ENCODE measurements around the gene ERN1. TPM values are rescaled to one million over a fixed set of nuclear protein-coding genes. Genes with fewer than 3 reads are reported as not detected.

Gene ERN1
- total and polyA plus RNA-seq, 7 donors: 1.2 to 9.4 (median 7.4) TPM

DNA sequence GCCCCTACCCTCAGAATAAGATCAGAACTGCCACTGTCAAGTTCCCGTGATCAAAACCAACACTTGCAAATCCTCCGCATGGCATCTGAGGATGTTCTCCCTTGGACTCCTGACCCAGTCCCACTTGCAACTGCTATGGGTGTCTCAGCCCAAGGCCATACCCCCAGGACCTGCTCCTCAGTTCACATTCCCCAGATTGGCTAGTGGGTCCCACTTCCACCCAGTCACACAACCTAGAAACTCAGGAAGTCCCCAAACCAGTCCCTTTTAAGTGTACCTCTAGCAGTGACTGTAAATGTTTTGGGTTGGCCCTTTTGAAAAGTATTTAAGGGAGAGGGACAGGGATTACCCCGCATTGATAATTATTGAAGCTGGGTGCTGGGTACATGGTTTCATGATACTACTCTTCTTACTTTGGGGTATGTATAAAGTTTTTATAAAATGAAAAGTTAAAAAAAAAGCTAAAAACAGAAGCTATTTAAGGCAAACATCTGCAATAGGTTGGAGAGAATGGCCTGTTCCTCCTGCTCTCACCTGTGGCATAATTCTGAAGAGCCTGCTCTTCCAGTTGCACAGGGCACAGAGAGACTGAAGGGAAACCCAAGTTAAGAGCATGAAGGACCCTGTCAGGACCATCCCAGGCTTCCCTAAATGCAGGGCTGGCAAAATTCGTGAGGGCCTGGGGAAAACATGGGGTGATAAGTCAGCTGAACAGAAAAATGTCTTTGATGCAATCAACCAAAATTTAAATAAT, 42.5 kb downstream of the ERN1 start:
- 86 to 89% methylated on average over 4 of the region's 4 CpGs for WGBS, 2 donors
- Histone ChIP-seq H3K4me1 (peaks cover 0 to 9% (median 2%) of the 10 kb centered on the region in 4 donors), H3K9me3 (no peaks in the 10 kb centered on the region), H3K27me3 (no peaks in the 10 kb centered on the region), H3K27ac (no peak overlapping the region), H3K36me3 (no peaks in the 10 kb centered on the region), H3K4me3 (no peak overlapping the region)
- no peak for DNase-seq
- TF ChIP-seq POLR2A (IDR thresholded peaks at IDR 0.05) (no peak), POLR2AphosphoS5 (IDR thresholded peaks at IDR 0.05) (no peak), EP300 (IDR thresholded peaks at IDR 0.05) (no peak)
- TF ChIP-seq, protein P1, sequence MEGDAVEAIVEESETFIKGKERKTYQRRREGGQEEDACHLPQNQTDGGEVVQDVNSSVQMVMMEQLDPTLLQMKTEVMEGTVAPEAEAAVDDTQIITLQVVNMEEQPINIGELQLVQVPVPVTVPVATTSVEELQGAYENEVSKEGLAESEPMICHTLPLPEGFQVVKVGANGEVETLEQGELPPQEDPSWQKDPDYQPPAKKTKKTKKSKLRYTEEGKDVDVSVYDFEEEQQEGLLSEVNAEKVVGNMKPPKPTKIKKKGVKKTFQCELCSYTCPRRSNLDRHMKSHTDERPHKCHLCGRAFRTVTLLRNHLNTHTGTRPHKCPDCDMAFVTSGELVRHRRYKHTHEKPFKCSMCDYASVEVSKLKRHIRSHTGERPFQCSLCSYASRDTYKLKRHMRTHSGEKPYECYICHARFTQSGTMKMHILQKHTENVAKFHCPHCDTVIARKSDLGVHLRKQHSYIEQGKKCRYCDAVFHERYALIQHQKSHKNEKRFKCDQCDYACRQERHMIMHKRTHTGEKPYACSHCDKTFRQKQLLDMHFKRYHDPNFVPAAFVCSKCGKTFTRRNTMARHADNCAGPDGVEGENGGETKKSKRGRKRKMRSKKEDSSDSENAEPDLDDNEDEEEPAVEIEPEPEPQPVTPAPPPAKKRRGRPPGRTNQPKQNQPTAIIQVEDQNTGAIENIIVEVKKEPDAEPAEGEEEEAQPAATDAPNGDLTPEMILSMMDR (IDR thresholded peaks at IDR 0.05): no peak
- intact Hi-C loops (cut with DNase I): no loop called here

DNA sequence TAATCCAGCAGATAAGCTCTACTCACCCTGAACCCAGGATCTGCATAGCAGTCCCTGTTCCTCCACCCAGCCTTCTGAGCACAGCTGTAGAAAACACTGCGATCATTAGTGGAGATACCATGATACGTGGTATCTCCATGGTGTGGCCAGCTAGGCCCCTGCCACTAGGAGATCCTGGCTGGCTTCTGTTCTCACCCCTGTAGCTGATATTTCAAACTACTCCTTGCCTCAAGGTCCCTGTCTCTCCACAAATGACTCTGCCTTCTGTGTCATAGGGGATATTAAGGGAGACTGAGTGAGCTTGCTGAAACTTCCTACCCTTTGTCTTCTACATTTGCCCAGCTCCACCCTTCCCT, 44.3 kb downstream of the ERN1 start:
- no peaks in the 10 kb centered on the region for H3K36me3 ChIP-seq
- WGBS, 2 donors: 89 to 93% methylated on average over 2 of the region's 2 CpGs
- no peak overlapping the region for H3K27ac ChIP-seq
- DNase-seq: no peak
- no peak overlapping the region for H3K4me3 ChIP-seq
- peaks cover 0 to 9% (median 4%) of the 10 kb centered on the region in 4 donors for H3K4me1 ChIP-seq
- H3K9me3 ChIP-seq: no peaks in the 10 kb centered on the region
- no peaks in the 10 kb centered on the region for H3K27me3 ChIP-seq
- intact Hi-C loops (cut with DNase I): no loop called here
- no peak for TF ChIP-seq POLR2A (IDR thresholded peaks at IDR 0.05)
- TF ChIP-seq, protein P1 (IDR thresholded peaks at IDR 0.05): no peak
- TF ChIP-seq POLR2AphosphoS5 (IDR thresholded peaks at IDR 0.05): no peak
- no peak for TF ChIP-seq EP300 (IDR thresholded peaks at IDR 0.05)

DNA sequence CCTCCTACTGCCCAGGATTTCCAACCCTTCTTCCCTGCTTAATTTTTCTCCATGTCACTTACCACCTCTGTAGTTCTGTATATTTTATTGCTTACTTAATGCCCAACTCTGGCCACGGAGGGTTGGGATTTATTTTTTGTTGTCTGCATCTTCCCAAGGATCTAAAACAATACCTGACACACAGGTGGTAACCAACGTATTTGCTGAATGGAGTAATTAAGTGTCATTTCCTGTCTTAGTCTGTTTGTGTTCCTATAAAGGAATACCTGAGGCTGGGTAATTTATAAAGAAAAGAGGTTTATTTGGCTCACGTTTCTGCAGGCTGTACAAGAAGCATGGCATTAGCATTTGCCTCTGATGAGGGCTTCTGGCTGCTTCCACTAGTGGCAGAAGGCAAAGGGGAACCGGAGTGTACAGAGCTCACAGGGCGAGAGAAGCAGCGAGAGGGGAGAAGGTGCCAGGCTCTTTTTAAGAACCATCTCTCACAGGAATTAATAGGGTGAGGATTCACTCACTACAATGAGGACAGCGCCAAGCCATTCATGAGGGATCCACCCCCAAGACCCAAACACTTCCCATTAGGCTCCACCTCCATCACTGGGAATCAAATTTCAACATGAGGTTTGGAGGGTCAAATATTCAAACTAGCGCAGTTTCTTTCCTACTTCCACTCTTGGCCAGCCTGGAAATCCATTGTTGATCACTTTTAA, 44.8 kb downstream of the ERN1 start:
- H3K9me3 ChIP-seq: no peaks in the 10 kb centered on the region
- 67 to 73% methylated on average over 8 of the region's 8 CpGs for WGBS, 2 donors

DNA sequence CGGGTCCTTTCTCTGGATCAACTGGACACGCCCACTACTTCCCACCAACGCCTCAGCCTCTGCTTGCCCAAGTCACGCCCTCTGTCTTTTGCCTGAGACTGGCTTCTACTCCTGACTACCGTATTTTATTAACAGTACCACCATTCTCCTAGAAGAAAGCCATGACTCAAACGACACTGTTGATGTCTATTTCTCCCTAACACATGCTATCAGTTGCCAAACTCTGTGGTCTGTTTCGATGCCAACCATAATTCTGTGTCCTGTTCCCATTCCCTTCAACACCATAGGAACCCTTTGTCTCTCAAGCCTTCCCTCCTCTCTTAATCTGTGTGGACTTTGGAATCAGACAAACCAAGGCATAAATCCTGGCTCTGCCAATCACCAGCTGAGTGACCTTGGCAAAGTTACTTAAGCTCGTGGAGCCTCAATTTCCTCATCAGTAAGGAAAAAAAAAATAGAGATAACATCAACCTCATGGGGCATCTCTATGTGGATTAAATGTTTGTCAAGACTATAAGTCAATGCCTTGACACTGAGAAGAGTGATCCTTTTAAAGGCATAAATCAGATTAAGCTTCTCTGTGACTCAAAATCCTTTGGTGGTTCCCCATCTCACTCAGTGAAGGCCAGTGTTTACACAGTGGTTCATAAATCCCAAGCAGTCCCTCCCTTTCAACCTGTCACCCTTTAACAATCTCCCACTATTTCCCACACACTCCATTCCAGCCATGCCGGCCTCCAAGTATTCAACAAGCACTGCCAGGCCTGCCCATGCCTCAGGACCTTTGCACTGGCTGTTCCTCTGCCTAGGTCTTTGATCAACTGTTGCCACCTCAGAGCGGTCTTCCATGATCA, 45.6 kb downstream of the ERN1 start:
- H3K9me3 ChIP-seq: no peaks in the 10 kb centered on the region
- DNase-seq: no peak
- intact Hi-C loops (cut with DNase I): no loop called here
- no peaks in the 10 kb centered on the region for H3K27me3 ChIP-seq
- peaks cover 0 to 5% (median under 1%) of the 10 kb centered on the region in 4 donors for H3K36me3 ChIP-seq
- WGBS, 2 donors: 16 to 57% methylated on average over 10 of the region's 10 CpGs
- TF ChIP-seq EP300 (IDR thresholded peaks at IDR 0.05) (no peak), POLR2A (IDR thresholded peaks at IDR 0.05) (no peak), POLR2AphosphoS5 (IDR thresholded peaks at IDR 0.05) (no peak)
- TF ChIP-seq, protein P1 (IDR thresholded peaks at IDR 0.05): no peak
- no peak overlapping the region for H3K27ac ChIP-seq
- peaks cover 0 to 9% (median 4%) of the 10 kb centered on the region in 4 donors for H3K4me1 ChIP-seq
- H3K4me3 ChIP-seq: no peak overlapping the region

More for the DNA sequence above, 44.8 kb downstream of the ERN1 start:
- TF ChIP-seq POLR2AphosphoS5 (IDR thresholded peaks at IDR 0.05) (no peak), EP300 (IDR thresholded peaks at IDR 0.05) (no peak), POLR2A (IDR thresholded peaks at IDR 0.05) (no peak)
- TF ChIP-seq, protein P1 (IDR thresholded peaks at IDR 0.05): no peak
- intact Hi-C loops (cut with DNase I): no loop called here
- Histone ChIP-seq H3K4me1 (peaks cover 0 to 9% (median 4%) of the 10 kb centered on the region in 4 donors), H3K27ac (no peak overlapping the region), H3K27me3 (no peaks in the 10 kb centered on the region), H3K36me3 (no peaks in the 10 kb centered on the region), H3K4me3 (no peak overlapping the region)
- no peak for DNase-seq
